ENCODE results near the gene CMBL.
"Not testable (repeated sequence)": the region's sequence is repeated elsewhere in the genome, so short reads cannot be mapped to it uniquely, and the experiment has no call there.

The CMBL gene

GRCh38 chr5:10275460-10275859 is 32.2 kb downstream of the CMBL start:
- DNase-seq (ENCODE audit: low read depth): no peak
- H3K4me3 ChIP-seq (ENCODE audit: low read depth, low read length): no peak overlapping the region
- no peak for TF ChIP-seq CTCF (IDR thresholded peaks at IDR 0.05; ENCODE audit: low read depth, low read length, missing control alignments)

GRCh38 chr5:10272875-10273209 is 34.9 kb downstream of the CMBL start:
- DNase-seq (ENCODE audit: low read depth); H3K4me3 ChIP-seq (ENCODE audit: low read depth, low read length): not testable (repeated sequence)

- DNase-seq (ENCODE audit: low read depth): no peak
- no peak overlapping the region for H3K4me3 ChIP-seq (ENCODE audit: low read depth, low read length)
- no peak for TF ChIP-seq CTCF (IDR thresholded peaks at IDR 0.05; ENCODE audit: low read depth, low read length, missing control alignments)
Observed at GRCh38 chr5:10272053-10272874, 35.4 kb downstream of the CMBL start.

- TF ChIP-seq CTCF (IDR thresholded peaks at IDR 0.05; ENCODE audit: low read depth, low read length, missing control alignments): no peak
- H3K4me3 ChIP-seq (ENCODE audit: low read depth, low read length): no peak overlapping the region
- no peak for DNase-seq (ENCODE audit: low read depth)
Observed at GRCh38 chr5:10268100-10268499, 39.6 kb downstream of the CMBL start.

GRCh38 chr5:10266839-10267238 is 40.9 kb downstream of the CMBL start:
- no peak overlapping the region for H3K4me3 ChIP-seq (ENCODE audit: low read depth, low read length)
- DNase-seq (ENCODE audit: low read depth): no peak
- TF ChIP-seq CTCF (IDR thresholded peaks at IDR 0.05; ENCODE audit: low read depth, low read length, missing control alignments): no peak

GRCh38 chr5:10266137-10266536 is 41.6 kb downstream of the CMBL start:
- TF ChIP-seq CTCF (IDR thresholded peaks at IDR 0.05; ENCODE audit: low read depth, low read length, missing control alignments): no peak
- no peak for DNase-seq (ENCODE audit: low read depth)

GRCh38 chr5:10265245-10266109 is 42.2 kb downstream of the CMBL start:
- no peak overlapping the region for H3K4me3 ChIP-seq (ENCODE audit: low read depth, low read length)
- no peak for DNase-seq (ENCODE audit: low read depth)
- TF ChIP-seq CTCF (IDR thresholded peaks at IDR 0.05; ENCODE audit: low read depth, low read length, missing control alignments): no peak

More at GRCh38 chr5:10266137-10266536, 41.6 kb downstream of the CMBL start:
- no peak overlapping the region for H3K4me3 ChIP-seq (ENCODE audit: low read depth, low read length)
